Body of pancreas (tissue), 4 donors: ENCODE data around the gene SESN2. TPM values are rescaled to one million over a fixed set of nuclear protein-coding genes. Genes with fewer than 3 reads are reported as not detected.

Experiments
- ATAC-seq: fragments of 150-250 bp; one replicate; pipeline ENCODE4 v1.9.1; 2016
- DNase-seq, 4 donors: peaks; one replicate each; pipeline ENCODE4 v3.0.0-alpha.2; 2019
- H3K27ac ChIP-seq, 4 donors: fragments of 200-600 bp; sonication (generic); 1 replicate in 3 of 4; 2 replicates in 1 of 4; pipeline versions ENCODE4 v1.5.1 to v1.6.1; 2016 to 2019; ENCODE audit warnings: mild to moderate bottlenecking in 1 of 4, mixed read lengths in 1 of 4, moderate library complexity in 1 of 4
- H3K27me3 ChIP-seq, 2 donors: fragments of 200-600 bp; sonication (generic); one replicate each; pipeline ENCODE4 v1.6.0; 2016; ENCODE audit warnings: mild to moderate bottlenecking in 1 of 2
- H3K36me3 ChIP-seq, 2 donors: fragments of 200-600 bp; sonication (generic); replicated peaks in 1 of 2; 2 replicates each; pipeline ENCODE4 v1.5.1; 2016; ENCODE audit warnings: low read depth in 2 of 2; ENCODE audit not compliant: insufficient read depth in 1 of 2
- H3K4me1 ChIP-seq: fragments of 200-600 bp; sonication (generic); one replicate; pipeline ENCODE4 v1.6.0; 2016
- H3K4me3 ChIP-seq, 2 donors: fragments of 200-600 bp; sonication (generic); 1 replicate in 1 of 2; 2 replicates in 1 of 2; pipeline ENCODE4 v1.5.1; 2016 to 2019
- H3K9me3 ChIP-seq, 3 donors: fragments of 200-600 bp; sonication (generic); 1 replicate in 2 of 3; 2 replicates in 1 of 3; pipeline ENCODE4 v1.5.1; 2016
- CTCF ChIP-seq, 7 experiments: fragments of 450-650 bp in 4 of 7; fragments of 200-600 bp in 3 of 7; sonication (generic) in 3 of 7; IDR thresholded peaks; one replicate each; pipeline ENCODE4 v1.5.1; 2016 to 2019; ENCODE audit warnings: antibody characterized with exemption in 7 of 7
- POLR2A ChIP-seq, 3 donors: fragments of 450-650 bp; IDR thresholded peaks; one replicate each; pipeline ENCODE4 v1.6.1; 2016; ENCODE audit warnings: antibody characterized with exemption in 3 of 3, mild to moderate bottlenecking in 2 of 3
- WGBS, 2 donors: methylation state at CpG; one replicate each; pipeline ENCODE4 v1.1.5; 2017; 5-methylcytosine and 5-hydroxymethylcytosine counted together
- intact Hi-C: fragments of 100-400 bp; cut with DNase I; formaldehyde crosslinking; loops from one replicate; pipeline ENCODE4 v1.15.1; 2023
- total RNA-seq, 2 donors: library from RNA; depleted of rRNA; stranded (reverse); fragments of >200 nt; gene quantifications; one replicate each; pipeline ENCODE4 v1.1.0, GENCODE V29; 2016

The SESN2 gene
- total RNA-seq, 2 donors from 2014 or later = 8.2 to 12.5 TPM

GRCh38 chr1:28265577-28265976, 6.3 kb downstream of the SESN2 start:
- 71 to 89% methylated on average over 2 to 8 of the region's 8 CpGs for WGBS, 2 donors
- intact Hi-C loops = no loop called here
- TF ChIP-seq CTCF (IDR thresholded peaks at IDR 0.05) (no peak), POLR2A (IDR thresholded peaks at IDR 0.05) (no peak)
- no peak for ATAC-seq
- peaks cover 80% of the 10 kb centered on the region for H3K4me1 ChIP-seq
- no peak for DNase-seq
- peak overlapping the region in 2 of 4 donors; percentile 2 to 15 for H3K27ac ChIP-seq
- no peak overlapping the region for H3K4me3 ChIP-seq
- no peaks in the 10 kb centered on the region for H3K9me3 ChIP-seq
- no peaks in the 10 kb centered on the region for H3K27me3 ChIP-seq
- no peaks in the 10 kb centered on the region for H3K36me3 ChIP-seq

DNA sequence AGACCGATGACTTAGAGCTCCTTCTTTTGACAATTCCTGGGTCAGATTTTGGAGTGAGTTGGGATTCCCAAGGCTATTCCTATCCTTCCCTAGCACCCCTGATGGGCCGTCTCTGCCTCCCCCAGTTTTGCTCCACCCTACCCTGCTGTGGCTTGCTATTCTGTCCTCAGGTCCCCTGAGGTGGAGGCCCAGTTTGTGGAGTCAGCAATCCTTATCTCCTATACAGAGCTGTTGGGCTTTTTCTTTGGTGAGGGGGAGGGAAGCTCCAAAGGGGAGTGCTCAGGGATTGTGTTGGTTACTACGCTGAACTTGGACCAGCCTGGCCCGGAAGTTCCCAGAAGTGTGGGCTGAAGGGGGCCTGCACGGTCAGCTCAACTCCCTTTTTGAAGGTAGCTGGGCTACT, 7.6 kb downstream of the SESN2 start:
- ATAC-seq (peak; percentile 51), DNase-seq (peak in 2 of 4 donors; percentile 25 to 32)
- 41 to 43% methylated on average over 5 of the region's 5 CpGs for WGBS, 2 donors
- Histone ChIP-seq H3K27me3 (no peaks in the 10 kb centered on the region), H3K4me3 (no peak overlapping the region), H3K9me3 (no peaks in the 10 kb centered on the region), H3K4me1 (peaks cover 73% of the 10 kb centered on the region), H3K27ac (peak overlapping the region in 3 of 4 donors; percentile 31 to 67 (median 51)), H3K36me3 (no peaks in the 10 kb centered on the region)
- TF ChIP-seq POLR2A (IDR thresholded peaks at IDR 0.05) (no peak), CTCF (IDR thresholded peaks at IDR 0.05) (no peak)
- intact Hi-C loops = no loop called here

- H3K4me3 ChIP-seq = no peak overlapping the region
- peaks cover 0 to 2% of the 10 kb centered on the region in 2 donors for H3K36me3 ChIP-seq
- H3K27me3 ChIP-seq = no peaks in the 10 kb centered on the region
- H3K9me3 ChIP-seq = no peaks in the 10 kb centered on the region
- intact Hi-C loops = no loop called here
- WGBS, 2 donors = 70 to 76% methylated on average over 2 of the region's 2 CpGs
- TF ChIP-seq POLR2A (IDR thresholded peaks at IDR 0.05) = no peak
- no peak for TF ChIP-seq CTCF (IDR thresholded peaks at IDR 0.05)
- H3K4me1 ChIP-seq = peaks cover 66% of the 10 kb centered on the region
- ATAC-seq = no peak
- DNase-seq = no peak
- H3K27ac ChIP-seq = peak overlapping the region in 3 of 4 donors; percentile 31 to 67 (median 51)
Observed at GRCh38 chr1:28267633-28268032, 8.3 kb downstream of the SESN2 start.

GRCh38 chr1:28269529-28269928, 10.2 kb downstream of the SESN2 start:
- no peak for TF ChIP-seq POLR2A (IDR thresholded peaks at IDR 0.05)
- TF ChIP-seq CTCF (IDR thresholded peaks at IDR 0.05) = no peak
- Histone ChIP-seq H3K4me1 (peaks cover 49% of the 10 kb centered on the region), H3K9me3 (no peaks in the 10 kb centered on the region), H3K4me3 (no peak overlapping the region), H3K27ac (peak overlapping the region in 2 of 4 donors; percentile 27 to 49), H3K27me3 (no peaks in the 10 kb centered on the region), H3K36me3 (peaks cover 0 to 11% of the 10 kb centered on the region in 2 donors)
- 36 to 39% methylated on average over 2 of the region's 2 CpGs for WGBS, 2 donors
- intact Hi-C loops = no loop called here
- DNase-seq (no peak), ATAC-seq (no peak)

- Histone ChIP-seq H3K36me3 (peaks cover 0 to 15% of the 10 kb centered on the region in 2 donors), H3K9me3 (no peaks in the 10 kb centered on the region), H3K4me3 (no peak overlapping the region), H3K27ac (no peak overlapping the region), H3K4me1 (peaks cover 23% of the 10 kb centered on the region), H3K27me3 (no peaks in the 10 kb centered on the region)
- TF ChIP-seq POLR2A (IDR thresholded peaks at IDR 0.05) (no peak), CTCF (IDR thresholded peaks at IDR 0.05) (no peak)
- WGBS, 2 donors = 90 to 92% methylated on average over 10 to 19 of the region's 20 CpGs
- intact Hi-C loops = no loop called here
- ATAC-seq = no peak
- no peak for DNase-seq
Observed at GRCh38 chr1:28272215-28272852, 13.0 kb downstream of the SESN2 start.
